ENCODE results near the gene GRIA4.

DNA sequence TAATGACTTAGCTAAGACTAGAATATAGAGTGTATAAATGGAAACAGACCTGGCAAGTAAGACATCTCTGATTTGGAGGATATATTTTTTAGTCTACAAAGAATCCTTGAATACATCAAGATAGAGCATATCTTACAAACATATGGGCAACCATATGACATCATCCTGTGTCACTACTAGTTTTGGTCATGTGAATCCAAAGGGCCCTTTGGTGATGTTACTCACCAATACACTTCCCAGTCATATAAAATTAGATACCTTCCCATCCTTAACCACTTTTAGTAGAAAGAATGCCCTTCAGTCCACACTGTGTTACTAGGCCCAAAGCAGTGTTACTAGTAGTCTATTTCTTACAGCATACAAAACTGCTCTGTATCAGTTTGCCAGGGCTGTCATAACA, 31.6 kb downstream of the GRIA4 start:
- TF ChIP-seq, protein P1, sequence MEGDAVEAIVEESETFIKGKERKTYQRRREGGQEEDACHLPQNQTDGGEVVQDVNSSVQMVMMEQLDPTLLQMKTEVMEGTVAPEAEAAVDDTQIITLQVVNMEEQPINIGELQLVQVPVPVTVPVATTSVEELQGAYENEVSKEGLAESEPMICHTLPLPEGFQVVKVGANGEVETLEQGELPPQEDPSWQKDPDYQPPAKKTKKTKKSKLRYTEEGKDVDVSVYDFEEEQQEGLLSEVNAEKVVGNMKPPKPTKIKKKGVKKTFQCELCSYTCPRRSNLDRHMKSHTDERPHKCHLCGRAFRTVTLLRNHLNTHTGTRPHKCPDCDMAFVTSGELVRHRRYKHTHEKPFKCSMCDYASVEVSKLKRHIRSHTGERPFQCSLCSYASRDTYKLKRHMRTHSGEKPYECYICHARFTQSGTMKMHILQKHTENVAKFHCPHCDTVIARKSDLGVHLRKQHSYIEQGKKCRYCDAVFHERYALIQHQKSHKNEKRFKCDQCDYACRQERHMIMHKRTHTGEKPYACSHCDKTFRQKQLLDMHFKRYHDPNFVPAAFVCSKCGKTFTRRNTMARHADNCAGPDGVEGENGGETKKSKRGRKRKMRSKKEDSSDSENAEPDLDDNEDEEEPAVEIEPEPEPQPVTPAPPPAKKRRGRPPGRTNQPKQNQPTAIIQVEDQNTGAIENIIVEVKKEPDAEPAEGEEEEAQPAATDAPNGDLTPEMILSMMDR (IDR thresholded peaks at IDR 0.05; ENCODE audit: low read depth, low read length): no peak
- TF ChIP-seq EZH2phosphoT487 (IDR thresholded peaks at IDR 0.05; ENCODE audit: low read depth): no peak
